K562 (cell line): ENCODE measurements around the gene EWSR1. TPM values are rescaled to one million over a fixed set of nuclear protein-coding genes. Genes with fewer than 3 reads are reported as not detected.

Experiments used
- ATAC-seq: fragments of 200-7000 bp; cut with Tn5 transposase; 3 replicates; pipeline ENCODE4 v1.9.1; 2020; ENCODE audit warnings: moderate library complexity
- BruUV-seq: library from RNA; stranded (reverse); fragments of 400-500 nt; replicated peaks from 2 replicates; lab custom pipeline; 2021; lab: Mats Ljungman, UMichigan
- CTCF ChIA-PET: fragments of 300-600 bp; formaldehyde crosslinking; extraction: SDS; loops from one replicate; lab custom pipeline; 2021; ENCODE audit warnings: low intra/inter-chr PET ratio; lab: Yijun Ruan, JAX
- POLR2A ChIA-PET: fragments of 300-600, 350-650 bp; sonication (Branson Sonifier 250); formaldehyde crosslinking; extraction: SDS; loops from one replicate; lab custom pipeline; 2021; ENCODE audit warnings: antibody characterized with exemption, inconsistent platforms; lab: Yijun Ruan, JAX
- DNase-seq, 4 experiments: peaks; one replicate each; pipeline versions ENCODE4 v3.0.0 to v3.0.0-alpha.2; 2011 to 2018; ENCODE audit warnings: low spot score in 3 of 4, mixed read lengths in 3 of 4; ENCODE audit errors: extremely low read depth in 1 of 4
- FAIRE-seq: peaks from 2 replicates; lab custom pipeline; 2011; peaks lifted over from hg19 to GRCh38; lab: Jason Lieb, UNC
- H2AFZ ChIP-seq: 2 replicates; pipeline ENCODE4 v1.6.0; 2011; ENCODE audit warnings: low read depth, low read length, control low read depth, inconsistent platforms
- H3K27ac ChIP-seq: fragments of 200-600 bp; 3 replicates; pipeline ENCODE4 v1.8.0; 2011; ENCODE audit warnings: low read depth, mild to moderate bottlenecking, control low read depth, inconsistent platforms, low read length, moderate library complexity, mixed read lengths; ENCODE audit errors: extremely low read depth
- H3K27me3 ChIP-seq, 2 experiments: fragments of 300-600 bp in 1 of 2; 2 replicates in 1 of 2; 3 replicates in 1 of 2; pipeline versions ENCODE4 v1.6.0 to v1.8.0; 2011; ENCODE audit warnings: inconsistent platforms in 2 of 2, low read length in 2 of 2, mild to moderate bottlenecking in 1 of 2, mixed read lengths in 1 of 2, moderate library complexity in 1 of 2; ENCODE audit not compliant: control insufficient read depth in 2 of 2, insufficient read depth in 2 of 2
- H3K36me3 ChIP-seq: fragments of 300-600 bp; 3 replicates; pipeline ENCODE4 v1.8.0; 2011; ENCODE audit warnings: mild to moderate bottlenecking, low read length, inconsistent platforms; ENCODE audit not compliant: control insufficient read depth, insufficient read depth
- H3K4me1 ChIP-seq, 2 experiments: fragments of 200-600 bp in 1 of 2; replicated peaks in 1 of 2; 2 replicates in 1 of 2; 3 replicates in 1 of 2; pipeline versions ENCODE4 v1.5.1 to v1.8.0; 2011; ENCODE audit warnings: inconsistent platforms in 2 of 2, low read length in 2 of 2, mild to moderate bottlenecking in 1 of 2, mixed read lengths in 1 of 2, moderate library complexity in 1 of 2; ENCODE audit not compliant: control insufficient read depth in 2 of 2, insufficient read depth in 2 of 2
- H3K4me2 ChIP-seq: 2 replicates; pipeline ENCODE4 v1.6.1; 2011; ENCODE audit warnings: low read length, control low read depth, inconsistent platforms, mixed read lengths; ENCODE audit not compliant: insufficient read depth
- H3K4me3 ChIP-seq: fragments of 200-600 bp; sonication (generic), shearing (Covaris generic); 2 replicates; pipeline ENCODE4 v1.5.1; 2016; ENCODE audit warnings: control low read depth, inconsistent platforms
- H3K79me2 ChIP-seq: fragments of 200-600 bp; 3 replicates; pipeline ENCODE4 v1.8.0; 2011; ENCODE audit warnings: low read length, inconsistent platforms; ENCODE audit not compliant: control insufficient read depth, insufficient read depth
- H3K9ac ChIP-seq, 2 experiments: 2 replicates each; pipeline versions ENCODE4 v1.6.0 to v1.6.1; 2011; ENCODE audit warnings: low read depth in 2 of 2, low read length in 2 of 2, control low read depth in 1 of 2, inconsistent platforms in 1 of 2, mild to moderate bottlenecking in 1 of 2, mixed read lengths in 1 of 2; ENCODE audit not compliant: insufficient read depth in 1 of 2
- H3K9me1 ChIP-seq: one replicate; pipeline ENCODE4 v1.6.0; 2011; ENCODE audit warnings: inconsistent platforms, mild to moderate bottlenecking, low read length, moderate library complexity; ENCODE audit not compliant: control insufficient read depth, insufficient read depth
- H3K9me3 ChIP-seq: replicated peaks from 2 replicates; pipeline ENCODE4 v1.5.1; 2011; ENCODE audit warnings: low read depth, low read length, inconsistent platforms; ENCODE audit not compliant: control insufficient read depth, insufficient read depth
- H4K20me1 ChIP-seq: replicated peaks from 2 replicates; pipeline ENCODE4 v1.6.1; 2011; ENCODE audit warnings: low read length, inconsistent platforms, mixed read lengths; ENCODE audit not compliant: control insufficient read depth, insufficient read depth
- BMI1 ChIP-seq: fragments of 150-350 bp; IDR thresholded peaks from 2 replicates; pipeline ENCODE4 v1.6.1; 2014; ENCODE audit warnings: low read length
- DPF2 ChIP-seq: fragments of 450-650 bp; IDR thresholded peaks from 2 replicates; pipeline ENCODE4 v1.6.1; 2016
- EZH2 ChIP-seq: IDR thresholded peaks from 2 replicates; pipeline ENCODE4 v1.6.1; 2012; ENCODE audit warnings: low read depth, mild to moderate bottlenecking, inconsistent platforms, low read length, borderline replicate concordance
- HOMEZ ChIP-seq: fragments of 250-450 bp; sonication (Bioruptor Pico); IDR thresholded peaks from 2 replicates; pipeline ENCODE4 v1.4.0; 2020; ENCODE audit warnings: mild to moderate bottlenecking, moderate library complexity
- MCM7 ChIP-seq, 2 experiments: fragments of 450-650 bp; IDR thresholded peaks; 2 replicates each; pipeline ENCODE4 v1.6.1; 2016 to 2018
- SLC30A9 ChIP-seq: fragments of 250-450 bp; sonication (Bioruptor Pico); IDR thresholded peaks from 2 replicates; pipeline ENCODE4 v1.8.0; 2022; ENCODE audit warnings: mild to moderate bottlenecking, moderate library complexity
- TRIM24 ChIP-seq, 2 experiments: fragments of 450-650 bp; IDR thresholded peaks; 2 replicates each; pipeline ENCODE4 v1.6.1; 2016
- WGBS: fragments of 100-300 bp; shearing (Covaris generic); methylation state at CpG from one replicate; pipeline ENCODE4 v1.1.6; 2016; ENCODE audit warnings: low coverage, mixed read lengths; ENCODE audit not compliant: insufficient coverage; ENCODE audit errors: missing lambda C conversion rate; 5-methylcytosine and 5-hydroxymethylcytosine counted together
- in situ Hi-C: fragments of 300-500 bp; cut with MboI; formaldehyde crosslinking; loops from 4 replicates; pipeline ENCODE4 v1.15.0; 2018; ENCODE audit warnings: inconsistent platforms, mixed read lengths
- intact Hi-C: fragments of 100-400 bp; cut with micrococcal nuclease; formaldehyde crosslinking; loops from 2 replicates; pipeline ENCODE4 v1.14.2; 2022
- polyA plus RNA-seq, 8 experiments: library from polyadenylated mRNA; depleted of rRNA in 4 of 8; stranded (reverse) in 5 of 8; unstranded in 3 of 8; fragments of >200 nt; fragmentation: Nextera tagmentation in 2 of 8; fragmentation: Illumina TruSeq in 1 of 8; extraction: Ambion mirVana in 2 of 8; extraction: Trizol in 1 of 8; gene quantifications; 2 replicates each; pipeline versions ENCODE4 v1.2.1 to v1.2.3, GENCODE V29; 2011 to 2014; ENCODE audit warnings: inconsistent platforms in 1 of 8, missing spikeins in 1 of 8
- total RNA-seq, 7 experiments: library from RNA; depleted of rRNA in 6 of 7; stranded (reverse); fragments of >200 nt in 6 of 7; fragmentation: Illumina TruSeq in 2 of 7; extraction: Trizol in 2 of 7; gene quantifications; 2 replicates each; pipeline versions ENCODE4 v1.2.1 to v1.2.3, GENCODE V29; 2011 to 2021; ENCODE audit warnings: low replicate concordance in 1 of 7
- TF ChIP-seq, protein P1 (sequence below): fragments of 250-450 bp; sonication (Bioruptor Pico); IDR thresholded peaks from 2 replicates; pipeline ENCODE4 v1.5.0; 2022; ENCODE audit warnings: mild to moderate bottlenecking
- TF ChIP-seq, protein P2 (sequence below), 2 experiments: fragments of 150-350 bp in 1 of 2; IDR thresholded peaks; 2 replicates each; pipeline ENCODE4 v1.6.1; 2012 to 2016; ENCODE audit warnings: low read depth in 2 of 2, low read length in 2 of 2, mild to moderate bottlenecking in 1 of 2, moderate library complexity in 1 of 2
- TF ChIP-seq, protein P3 (sequence below): IDR thresholded peaks from 2 replicates; pipeline ENCODE4 v1.6.1; 2011; ENCODE audit not compliant: insufficient read length; ENCODE audit errors: extremely low read depth

The EWSR1 gene
- total and polyA plus RNA-seq, 9 of the 15 experiments (the other 6 are each of a cell fraction or from before 2014, with no cell fraction given), result 83.3 to 450 (median 239) TPM

DNA sequence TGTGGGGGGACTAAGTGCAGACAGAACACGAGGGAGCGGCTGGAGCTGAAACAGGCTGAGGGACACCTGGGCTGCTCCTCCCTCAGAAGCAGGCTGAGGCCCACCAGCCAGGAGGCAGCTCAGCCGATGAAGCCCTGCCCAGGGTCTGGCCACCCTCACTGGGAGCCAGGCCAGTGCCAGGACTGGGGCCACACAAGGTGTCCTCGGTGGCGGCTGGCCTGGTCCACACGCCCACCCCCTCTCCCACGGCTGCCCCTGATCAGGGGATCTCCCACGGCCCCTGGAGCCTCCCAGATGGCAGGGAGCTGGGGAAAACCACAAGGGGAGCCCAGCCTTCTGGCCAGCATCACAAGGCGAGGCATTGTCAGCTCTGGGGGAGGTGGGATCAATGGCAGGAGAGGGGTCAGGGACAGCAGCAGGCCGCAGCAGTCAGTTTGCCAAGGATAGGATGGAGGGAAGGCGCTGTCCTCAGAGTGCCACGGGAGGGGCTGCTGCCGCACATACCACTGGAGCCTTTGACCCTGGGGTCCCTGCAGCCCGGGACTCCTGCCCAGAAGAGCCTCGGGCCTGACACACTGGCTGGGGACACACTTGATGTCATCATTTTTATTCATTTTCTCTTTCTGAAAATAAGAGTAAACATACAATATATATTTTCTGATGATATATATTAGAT is 59.2 kb downstream of the EWSR1 start:
- Histone ChIP-seq H4K20me1 (no peaks in the 10 kb centered on the region), H3K27ac (no peak overlapping the region), H3K9me1 (no peaks in the 10 kb centered on the region), H3K27me3 (no peaks in the 10 kb centered on the region), H3K4me1 (peaks cover 0 to 10% of the 10 kb centered on the region in 2 experiments; a peak in 2 of 5 replicates), H3K4me3 (no peak overlapping the region), H3K9me3 (no peaks in the 10 kb centered on the region), H2AFZ (no peak overlapping the region), H3K9ac (no peak overlapping the region), H3K36me3 (peaks cover 35% of the 10 kb centered on the region; the same call in 2 of the 3 replicates), H3K4me2 (no peak overlapping the region), H3K79me2 (no peaks in the 10 kb centered on the region)
- ATAC-seq (no peak), DNase-seq (no peak), FAIRE-seq (no peak)
- CTCF ChIA-PET, result no interaction called here
- intact Hi-C loops (no loop called here), in situ Hi-C loops (no loop called here)
- POLR2A ChIA-PET, result interaction anchor here (0.6 to 1.1 kb wide), 2 partner anchors 9 to 277 kb away, joined by 3 read pairs; no protein-coding TSS in a partner anchor
- no TSS peak for BruUV-seq
- 81% methylated on average over 7 of the region's 15 CpGs for WGBS
- TF ChIP-seq SLC30A9 (CRISPR knock-in tag), result no peak
- no peak for TF ChIP-seq BMI1
- TF ChIP-seq TRIM24 (IDR thresholded peaks at IDR 0.05), result no peak
- no peak for TF ChIP-seq HOMEZ (CRISPR knock-in tag)
- no peak for TF ChIP-seq DPF2
- TF ChIP-seq, protein P1, sequence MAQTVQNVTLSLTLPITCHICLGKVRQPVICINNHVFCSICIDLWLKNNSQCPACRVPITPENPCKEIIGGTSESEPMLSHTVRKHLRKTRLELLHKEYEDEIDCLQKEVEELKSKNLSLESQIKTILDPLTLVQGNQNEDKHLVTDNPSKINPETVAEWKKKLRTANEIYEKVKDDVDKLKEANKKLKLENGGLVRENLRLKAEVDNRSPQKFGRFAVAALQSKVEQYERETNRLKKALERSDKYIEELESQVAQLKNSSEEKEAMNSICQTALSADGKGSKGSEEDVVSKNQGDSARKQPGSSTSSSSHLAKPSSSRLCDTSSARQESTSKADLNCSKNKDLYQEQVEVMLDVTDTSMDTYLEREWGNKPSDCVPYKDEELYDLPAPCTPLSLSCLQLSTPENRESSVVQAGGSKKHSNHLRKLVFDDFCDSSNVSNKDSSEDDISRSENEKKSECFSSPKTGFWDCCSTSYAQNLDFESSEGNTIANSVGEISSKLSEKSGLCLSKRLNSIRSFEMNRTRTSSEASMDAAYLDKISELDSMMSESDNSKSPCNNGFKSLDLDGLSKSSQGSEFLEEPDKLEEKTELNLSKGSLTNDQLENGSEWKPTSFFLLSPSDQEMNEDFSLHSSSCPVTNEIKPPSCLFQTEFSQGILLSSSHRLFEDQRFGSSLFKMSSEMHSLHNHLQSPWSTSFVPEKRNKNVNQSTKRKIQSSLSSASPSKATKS (CRISPR knock-in tag), result no peak
- no peak for TF ChIP-seq MCM7 (IDR thresholded peaks at IDR 0.05)
- TF ChIP-seq, protein P2, sequence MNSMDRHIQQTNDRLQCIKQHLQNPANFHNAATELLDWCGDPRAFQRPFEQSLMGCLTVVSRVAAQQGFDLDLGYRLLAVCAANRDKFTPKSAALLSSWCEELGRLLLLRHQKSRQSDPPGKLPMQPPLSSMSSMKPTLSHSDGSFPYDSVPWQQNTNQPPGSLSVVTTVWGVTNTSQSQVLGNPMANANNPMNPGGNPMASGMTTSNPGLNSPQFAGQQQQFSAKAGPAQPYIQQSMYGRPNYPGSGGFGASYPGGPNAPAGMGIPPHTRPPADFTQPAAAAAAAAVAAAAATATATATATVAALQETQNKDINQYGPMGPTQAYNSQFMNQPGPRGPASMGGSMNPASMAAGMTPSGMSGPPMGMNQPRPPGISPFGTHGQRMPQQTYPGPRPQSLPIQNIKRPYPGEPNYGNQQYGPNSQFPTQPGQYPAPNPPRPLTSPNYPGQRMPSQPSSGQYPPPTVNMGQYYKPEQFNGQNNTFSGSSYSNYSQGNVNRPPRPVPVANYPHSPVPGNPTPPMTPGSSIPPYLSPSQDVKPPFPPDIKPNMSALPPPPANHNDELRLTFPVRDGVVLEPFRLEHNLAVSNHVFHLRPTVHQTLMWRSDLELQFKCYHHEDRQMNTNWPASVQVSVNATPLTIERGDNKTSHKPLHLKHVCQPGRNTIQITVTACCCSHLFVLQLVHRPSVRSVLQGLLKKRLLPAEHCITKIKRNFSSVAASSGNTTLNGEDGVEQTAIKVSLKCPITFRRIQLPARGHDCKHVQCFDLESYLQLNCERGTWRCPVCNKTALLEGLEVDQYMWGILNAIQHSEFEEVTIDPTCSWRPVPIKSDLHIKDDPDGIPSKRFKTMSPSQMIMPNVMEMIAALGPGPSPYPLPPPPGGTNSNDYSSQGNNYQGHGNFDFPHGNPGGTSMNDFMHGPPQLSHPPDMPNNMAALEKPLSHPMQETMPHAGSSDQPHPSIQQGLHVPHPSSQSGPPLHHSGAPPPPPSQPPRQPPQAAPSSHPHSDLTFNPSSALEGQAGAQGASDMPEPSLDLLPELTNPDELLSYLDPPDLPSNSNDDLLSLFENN (IDR thresholded peaks at IDR 0.05; ENCODE audit: low read depth in 2 of 2, low read length in 2 of 2), result no peak
- TF ChIP-seq, protein P3, sequence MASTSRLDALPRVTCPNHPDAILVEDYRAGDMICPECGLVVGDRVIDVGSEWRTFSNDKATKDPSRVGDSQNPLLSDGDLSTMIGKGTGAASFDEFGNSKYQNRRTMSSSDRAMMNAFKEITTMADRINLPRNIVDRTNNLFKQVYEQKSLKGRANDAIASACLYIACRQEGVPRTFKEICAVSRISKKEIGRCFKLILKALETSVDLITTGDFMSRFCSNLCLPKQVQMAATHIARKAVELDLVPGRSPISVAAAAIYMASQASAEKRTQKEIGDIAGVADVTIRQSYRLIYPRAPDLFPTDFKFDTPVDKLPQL, result no peak
- TF ChIP-seq EZH2, result no peak
